Body of pancreas (tissue), 4 donors: ENCODE data around the gene UPP1. TPM values are rescaled to one million over a fixed set of nuclear protein-coding genes. Genes with fewer than 3 reads are reported as not detected.
"Not testable (repeated sequence)": the region's sequence is repeated elsewhere in the genome, so short reads cannot be mapped to it uniquely, and the experiment has no call there.

Source experiments
- ATAC-seq: fragments of 150-250 bp; one replicate; pipeline ENCODE4 v1.9.1; 2016
- DNase-seq, 4 donors: peaks; one replicate each; pipeline ENCODE4 v3.0.0-alpha.2; 2019
- H3K27ac ChIP-seq, 4 donors: fragments of 200-600 bp; sonication (generic); 1 replicate in 3 of 4; 2 replicates in 1 of 4; pipeline versions ENCODE4 v1.5.1 to v1.6.1; 2016 to 2019; ENCODE audit warnings: mild to moderate bottlenecking in 1 of 4, mixed read lengths in 1 of 4, moderate library complexity in 1 of 4
- H3K27me3 ChIP-seq, 2 donors: fragments of 200-600 bp; sonication (generic); one replicate each; pipeline ENCODE4 v1.6.0; 2016; ENCODE audit warnings: mild to moderate bottlenecking in 1 of 2
- H3K36me3 ChIP-seq, 2 donors: fragments of 200-600 bp; sonication (generic); replicated peaks in 1 of 2; 2 replicates each; pipeline ENCODE4 v1.5.1; 2016; ENCODE audit warnings: low read depth in 2 of 2; ENCODE audit not compliant: insufficient read depth in 1 of 2
- H3K4me1 ChIP-seq: fragments of 200-600 bp; sonication (generic); one replicate; pipeline ENCODE4 v1.6.0; 2016
- H3K4me3 ChIP-seq, 2 donors: fragments of 200-600 bp; sonication (generic); 1 replicate in 1 of 2; 2 replicates in 1 of 2; pipeline ENCODE4 v1.5.1; 2016 to 2019
- H3K9me3 ChIP-seq, 3 donors: fragments of 200-600 bp; sonication (generic); 1 replicate in 2 of 3; 2 replicates in 1 of 3; pipeline ENCODE4 v1.5.1; 2016
- POLR2A ChIP-seq, 3 donors: fragments of 450-650 bp; IDR thresholded peaks; one replicate each; pipeline ENCODE4 v1.6.1; 2016; ENCODE audit warnings: antibody characterized with exemption in 3 of 3, mild to moderate bottlenecking in 2 of 3
- WGBS, 2 donors: methylation state at CpG; one replicate each; pipeline ENCODE4 v1.1.5; 2017; 5-methylcytosine and 5-hydroxymethylcytosine counted together
- intact Hi-C: fragments of 100-400 bp; cut with DNase I; formaldehyde crosslinking; loops from one replicate; pipeline ENCODE4 v1.15.1; 2023
- total RNA-seq, 2 donors: library from RNA; depleted of rRNA; stranded (reverse); fragments of >200 nt; gene quantifications; one replicate each; pipeline ENCODE4 v1.1.0, GENCODE V29; 2016
- TF ChIP-seq, protein P1 (sequence below), 7 experiments: fragments of 450-650 bp in 4 of 7; fragments of 200-600 bp in 3 of 7; sonication (generic) in 3 of 7; IDR thresholded peaks; one replicate each; pipeline ENCODE4 v1.5.1; 2016 to 2019; ENCODE audit warnings: antibody characterized with exemption in 7 of 7

The UPP1 gene
- total RNA-seq, 2 donors from 2014 or later: 7.3 to 9.9 TPM

GRCh38 chr7:48067475-48067874 lies 21.6 kb upstream of the UPP1 start:
- Histone ChIP-seq H3K4me3 (no peak overlapping the region), H3K9me3 (no peaks in the 10 kb centered on the region), H3K27ac (no peak overlapping the region), H3K36me3 (no peaks in the 10 kb centered on the region), H3K4me1 (no peaks in the 10 kb centered on the region), H3K27me3 (no peaks in the 10 kb centered on the region)
- ATAC-seq: no peak
- WGBS, 2 donors: 82 to 83% methylated on average over 2 of the region's 2 CpGs
- no peak for DNase-seq
- TF ChIP-seq POLR2A (IDR thresholded peaks at IDR 0.05): no peak
- TF ChIP-seq, protein P1, sequence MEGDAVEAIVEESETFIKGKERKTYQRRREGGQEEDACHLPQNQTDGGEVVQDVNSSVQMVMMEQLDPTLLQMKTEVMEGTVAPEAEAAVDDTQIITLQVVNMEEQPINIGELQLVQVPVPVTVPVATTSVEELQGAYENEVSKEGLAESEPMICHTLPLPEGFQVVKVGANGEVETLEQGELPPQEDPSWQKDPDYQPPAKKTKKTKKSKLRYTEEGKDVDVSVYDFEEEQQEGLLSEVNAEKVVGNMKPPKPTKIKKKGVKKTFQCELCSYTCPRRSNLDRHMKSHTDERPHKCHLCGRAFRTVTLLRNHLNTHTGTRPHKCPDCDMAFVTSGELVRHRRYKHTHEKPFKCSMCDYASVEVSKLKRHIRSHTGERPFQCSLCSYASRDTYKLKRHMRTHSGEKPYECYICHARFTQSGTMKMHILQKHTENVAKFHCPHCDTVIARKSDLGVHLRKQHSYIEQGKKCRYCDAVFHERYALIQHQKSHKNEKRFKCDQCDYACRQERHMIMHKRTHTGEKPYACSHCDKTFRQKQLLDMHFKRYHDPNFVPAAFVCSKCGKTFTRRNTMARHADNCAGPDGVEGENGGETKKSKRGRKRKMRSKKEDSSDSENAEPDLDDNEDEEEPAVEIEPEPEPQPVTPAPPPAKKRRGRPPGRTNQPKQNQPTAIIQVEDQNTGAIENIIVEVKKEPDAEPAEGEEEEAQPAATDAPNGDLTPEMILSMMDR (IDR thresholded peaks at IDR 0.05): no peak
- intact Hi-C loops: no loop called here

- Histone ChIP-seq H3K4me1 (no peaks in the 10 kb centered on the region), H3K9me3 (no peaks in the 10 kb centered on the region), H3K4me3 (no peak overlapping the region), H3K36me3 (no peaks in the 10 kb centered on the region), H3K27ac (no peak overlapping the region), H3K27me3 (no peaks in the 10 kb centered on the region)
- intact Hi-C loops: no loop called here
- no peak for DNase-seq
- ATAC-seq: no peak
- no peak for TF ChIP-seq POLR2A (IDR thresholded peaks at IDR 0.05)
- TF ChIP-seq, protein P1 (IDR thresholded peaks at IDR 0.05): no peak
Measured at GRCh38 chr7:48074204-48074654, 14.8 kb upstream of the UPP1 start.

- H3K4me3 ChIP-seq: no peak overlapping the region
- H3K27ac ChIP-seq: no peak overlapping the region
- H3K9me3 ChIP-seq: no peaks in the 10 kb centered on the region
- intact Hi-C loops: no loop called here
- TF ChIP-seq POLR2A (IDR thresholded peaks at IDR 0.05): no peak
- TF ChIP-seq, protein P1 (IDR thresholded peaks at IDR 0.05): no peak
- DNase-seq (no peak), ATAC-seq (no peak)
- 75 to 100% methylated on average over 1 of the region's 1 CpG for WGBS, 2 donors
- no peaks in the 10 kb centered on the region for H3K36me3 ChIP-seq
- no peaks in the 10 kb centered on the region for H3K27me3 ChIP-seq
- H3K4me1 ChIP-seq: no peaks in the 10 kb centered on the region
Measured at GRCh38 chr7:48077423-48077822, 11.6 kb upstream of the UPP1 start.

DNA sequence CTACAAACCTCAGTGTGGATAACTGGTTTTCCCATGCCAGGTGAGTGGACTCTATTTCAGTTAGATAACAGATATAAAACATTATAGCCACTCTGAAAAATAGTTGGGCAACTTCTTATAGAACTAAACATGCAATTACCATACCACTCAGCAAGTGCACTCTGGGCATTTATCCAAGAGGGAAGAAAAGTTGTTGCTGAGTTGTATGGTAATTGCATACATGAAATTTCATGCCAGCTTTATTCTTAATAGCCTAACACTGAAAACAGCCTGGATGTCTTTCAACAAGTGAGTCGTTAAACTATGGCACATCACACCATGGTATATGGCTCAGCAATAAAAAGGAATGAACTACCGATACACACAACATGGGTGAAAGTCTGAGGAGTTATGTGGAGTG lies 10.6 kb upstream of the UPP1 start:
- no peak for DNase-seq
- Histone ChIP-seq H3K9me3 (no peaks in the 10 kb centered on the region), H3K4me1 (no peaks in the 10 kb centered on the region), H3K27me3 (no peaks in the 10 kb centered on the region), H3K4me3 (no peak overlapping the region), H3K27ac (no peak overlapping the region), H3K36me3 (no peaks in the 10 kb centered on the region)
- ATAC-seq: no peak
- TF ChIP-seq, protein P1 (IDR thresholded peaks at IDR 0.05): no peak
- TF ChIP-seq POLR2A (IDR thresholded peaks at IDR 0.05): no peak
- WGBS, 2 donors: 83 to 89% methylated on average over 2 of the region's 2 CpGs
- intact Hi-C loops: no loop called here

GRCh38 chr7:48082378-48082777 lies 6.7 kb upstream of the UPP1 start:
- H3K4me1 ChIP-seq, H3K27ac ChIP-seq, intact Hi-C loops, DNase-seq, H3K4me3 ChIP-seq, H3K9me3 ChIP-seq, ATAC-seq, H3K27me3 ChIP-seq, H3K36me3 ChIP-seq: not testable (repeated sequence)
